GM15510 (cell line): Measurements from ENCODE around the gene ZNRF3.

Source experiments
- POLR2A ChIP-seq: IDR thresholded peaks from 3 replicates; pipeline ENCODE4 v1.6.1; 2011; ENCODE audit warnings: borderline replicate concordance; ENCODE audit not compliant: insufficient read length; ENCODE audit errors: extremely low read depth

ZNRF3 gene

GRCh38 chr22:28899199-28899853 lies 16.0 kb downstream of the ZNRF3 start:
- TF ChIP-seq POLR2A, result no peak

- TF ChIP-seq POLR2A, result no peak
These were observed 17.1 kb downstream of the ZNRF3 start for GRCh38 chr22:28900379-28900925.

GRCh38 chr22:28902490-28902889 lies 19.1 kb downstream of the ZNRF3 start:
- no peak for TF ChIP-seq POLR2A

GRCh38 chr22:28903080-28903479 lies 19.7 kb downstream of the ZNRF3 start:
- TF ChIP-seq POLR2A, result no peak

- TF ChIP-seq POLR2A, result no peak
These were observed 20.4 kb downstream of the ZNRF3 start for GRCh38 chr22:28903729-28904128.

GRCh38 chr22:28904211-28904896 lies 21.0 kb downstream of the ZNRF3 start:
- TF ChIP-seq POLR2A, result no peak

GRCh38 chr22:28905256-28905832 lies 22.0 kb downstream of the ZNRF3 start:
- TF ChIP-seq POLR2A, result no peak

GRCh38 chr22:28906312-28906711 lies 22.9 kb downstream of the ZNRF3 start:
- TF ChIP-seq POLR2A, result no peak

GRCh38 chr22:28907311-28908008 lies 24.1 kb downstream of the ZNRF3 start:
- TF ChIP-seq POLR2A, result no peak

GRCh38 chr22:28909375-28909774 lies 26.0 kb downstream of the ZNRF3 start:
- no peak for TF ChIP-seq POLR2A

- TF ChIP-seq POLR2A, result no peak
These were observed 27.4 kb downstream of the ZNRF3 start for GRCh38 chr22:28910569-28911303.

GRCh38 chr22:28911304-28911690 lies 27.9 kb downstream of the ZNRF3 start:
- no peak for TF ChIP-seq POLR2A

GRCh38 chr22:28911777-28912669 lies 28.7 kb downstream of the ZNRF3 start:
- TF ChIP-seq POLR2A, result no peak

GRCh38 chr22:28914201-28914600 lies 30.8 kb downstream of the ZNRF3 start:
- no peak for TF ChIP-seq POLR2A

- TF ChIP-seq POLR2A, result no peak
These were observed 32.6 kb downstream of the ZNRF3 start for GRCh38 chr22:28915969-28916368.
